H1 (cell line): ENCODE results near the gene CCSAP. TPM values are rescaled to one million over a fixed set of nuclear protein-coding genes. Genes with fewer than 3 reads are reported as not detected.

Experiments used
- CTCF ChIA-PET: fragments of 300-600 bp; sonication (Branson Sonifier 250); formaldehyde crosslinking; loops from one replicate; lab custom pipeline; 2021; ENCODE audit not compliant: partially characterized antibody; lab: Charles Lee
- POLR2A ChIA-PET: fragments of 300-600 bp; sonication (Branson Sonifier 250); formaldehyde crosslinking; loops from one replicate; lab custom pipeline; 2021; ENCODE audit warnings: inconsistent platforms; ENCODE audit not compliant: partially characterized antibody; lab: Charles Lee
- DNase-seq, 2 experiments: peaks; one replicate each; pipeline versions ENCODE4 v3.0.0 to v3.0.0-alpha.2; 2010 to 2022; ENCODE audit warnings: low spot score in 2 of 2, low read depth in 1 of 2, mixed read lengths in 1 of 2
- FAIRE-seq: peaks from 2 replicates; lab custom pipeline; 2011; peaks lifted over from hg19 to GRCh38; lab: Jason Lieb, UNC
- H2AFZ ChIP-seq: 2 replicates; pipeline ENCODE4 v1.8.1; 2012; ENCODE audit warnings: low read length, inconsistent platforms
- H2AK5ac ChIP-seq: 2 replicates; pipeline ENCODE4 v1.6.1; 2013; ENCODE audit warnings: low read depth, low read length
- H2BK120ac ChIP-seq: replicated peaks from 2 replicates; pipeline ENCODE3; 2013; ENCODE audit warnings: low read depth, low read length, inconsistent platforms
- H2BK12ac ChIP-seq: 2 replicates; pipeline ENCODE4 v1.6.1; 2013; ENCODE audit warnings: low read depth, low read length
- H2BK15ac ChIP-seq: 2 replicates; pipeline ENCODE4 v1.6.1; 2013; ENCODE audit warnings: low read length
- H2BK20ac ChIP-seq: 2 replicates; pipeline ENCODE4 v1.6.1; 2013; ENCODE audit warnings: low read length
- H2BK5ac ChIP-seq: 2 replicates; pipeline ENCODE4 v1.6.1; 2013; ENCODE audit warnings: low read depth, low read length
- H3K14ac ChIP-seq: 2 replicates; pipeline ENCODE4 v1.6.1; 2013; ENCODE audit warnings: inconsistent platforms; ENCODE audit not compliant: insufficient read length
- H3K18ac ChIP-seq: 2 replicates; pipeline ENCODE4 v1.6.1; 2013; ENCODE audit warnings: low read length; ENCODE audit errors: extremely low read depth
- H3K23ac ChIP-seq: 2 replicates; pipeline ENCODE4 v1.6.1; 2013; ENCODE audit warnings: inconsistent platforms; ENCODE audit not compliant: insufficient read length
- H3K23me2 ChIP-seq: 2 replicates; pipeline ENCODE4 v1.6.1; 2013; ENCODE audit warnings: low read depth, low read length
- H3K27ac ChIP-seq: 2 replicates; pipeline ENCODE4 v1.6.1; 2011; ENCODE audit warnings: low read depth, low read length, inconsistent platforms
- H3K27me3 ChIP-seq, 4 experiments: replicated peaks in 1 of 4; 1 replicate in 1 of 4; 2 replicates in 3 of 4; pipeline versions ENCODE4 v1.6.1 to v1.8.1; 2011 to 2013; ENCODE audit warnings: low read length in 3 of 4, mild to moderate bottlenecking in 3 of 4, inconsistent platforms in 2 of 4, mixed read lengths in 2 of 4, moderate library complexity in 1 of 4; ENCODE audit not compliant: control insufficient read depth in 3 of 4, insufficient read depth in 3 of 4; ENCODE audit errors: extremely low read depth in 1 of 4
- H3K36me3 ChIP-seq, 4 experiments: 2 replicates each; pipeline versions ENCODE4 v1.6.1 to v1.8.1; 2011 to 2013; ENCODE audit warnings: mild to moderate bottlenecking in 4 of 4, low read length in 3 of 4, moderate library complexity in 2 of 4, control low read depth in 1 of 4, inconsistent platforms in 1 of 4; ENCODE audit not compliant: insufficient read depth in 4 of 4, control insufficient read depth in 2 of 4
- H3K4ac ChIP-seq: replicated peaks from 2 replicates; pipeline ENCODE3; 2013; ENCODE audit warnings: low read length, low read depth, mixed read lengths, inconsistent platforms; ENCODE audit not compliant: insufficient read length
- H3K4me1 ChIP-seq, 4 experiments: replicated peaks in 1 of 4; 1 replicate in 1 of 4; 2 replicates in 3 of 4; pipeline versions ENCODE4 v1.6.1 to v1.8.1; 2011 to 2013; ENCODE audit warnings: low read length in 3 of 4, inconsistent platforms in 2 of 4, mixed read lengths in 1 of 4; ENCODE audit not compliant: insufficient read depth in 4 of 4, control insufficient read depth in 3 of 4
- H3K4me2 ChIP-seq, 2 experiments: 2 replicates each; pipeline versions ENCODE4 v1.6.1 to v1.8.1; 2011 to 2013; ENCODE audit warnings: low read depth in 2 of 2, low read length in 2 of 2, control low read depth in 1 of 2, inconsistent platforms in 1 of 2, mild to moderate bottlenecking in 1 of 2; ENCODE audit not compliant: insufficient read depth in 1 of 2
- H3K4me3 ChIP-seq, 4 experiments: fragments of 200-600, 300-600 bp in 1 of 4; sonication (generic), shearing (Covaris generic), sonication (Bioruptor Twin) in 1 of 4; 2 replicates each; pipeline versions ENCODE4 v1.5.1 to v1.8.1; 2011 to 2016; ENCODE audit warnings: low read length in 4 of 4, low read depth in 3 of 4, control low read depth in 2 of 4, inconsistent platforms in 2 of 4, mild to moderate bottlenecking in 2 of 4, mixed read lengths in 1 of 4, moderate library complexity in 1 of 4; ENCODE audit not compliant: insufficient read depth in 2 of 4; ENCODE audit errors: extremely low read depth in 1 of 4
- H3K56ac ChIP-seq: replicated peaks from 2 replicates; pipeline ENCODE3; 2013; ENCODE audit warnings: low read depth, mild to moderate bottlenecking, mixed read lengths, low read length, inconsistent platforms; ENCODE audit not compliant: insufficient read length
- H3K79me1 ChIP-seq: 2 replicates; pipeline ENCODE4 v1.6.1; 2013; ENCODE audit warnings: low read depth, low read length, control low read depth
- H3K79me2 ChIP-seq, 2 experiments: 2 replicates each; pipeline versions ENCODE4 v1.6.1 to v1.8.1; 2012 to 2013; ENCODE audit warnings: low read length in 2 of 2, mild to moderate bottlenecking in 2 of 2, inconsistent platforms in 1 of 2; ENCODE audit not compliant: insufficient read depth in 2 of 2, control insufficient read depth in 1 of 2
- H3K9ac ChIP-seq, 4 experiments: replicated peaks in 1 of 4; 1 replicate in 1 of 4; 2 replicates in 3 of 4; pipeline versions ENCODE4 v1.6.1 to v1.8.1; 2011 to 2013; ENCODE audit warnings: low read depth in 3 of 4, low read length in 3 of 4, control low read depth in 2 of 4, mild to moderate bottlenecking in 2 of 4, moderate library complexity in 2 of 4, inconsistent platforms in 1 of 4; ENCODE audit errors: extremely low read depth in 1 of 4
- H3K9me3 ChIP-seq, 2 experiments: 2 replicates each; pipeline versions ENCODE4 v1.6.1 to v1.8.1; 2012 to 2013; ENCODE audit warnings: mild to moderate bottlenecking in 2 of 2, moderate library complexity in 2 of 2, control low read depth in 1 of 2, inconsistent platforms in 1 of 2, low read depth in 1 of 2, low read length in 1 of 2, mixed read lengths in 1 of 2; ENCODE audit not compliant: insufficient read depth in 2 of 2
- H4K20me1 ChIP-seq, 2 experiments: replicated peaks in 1 of 2; 2 replicates each; pipeline versions ENCODE3 to v1.8.1; 2011 to 2013; ENCODE audit warnings: inconsistent platforms in 2 of 2, low read length in 2 of 2, mild to moderate bottlenecking in 1 of 2; ENCODE audit not compliant: insufficient read depth in 2 of 2, control insufficient read depth in 1 of 2
- H4K5ac ChIP-seq: 2 replicates; pipeline ENCODE4 v1.6.1; 2013; ENCODE audit warnings: low read length, low read depth, mixed read lengths, inconsistent platforms; ENCODE audit not compliant: insufficient read length
- H4K8ac ChIP-seq: 2 replicates; pipeline ENCODE4 v1.8.0; 2013; ENCODE audit warnings: mild to moderate bottlenecking, moderate library complexity, low read length, inconsistent platforms; ENCODE audit not compliant: insufficient read depth; ENCODE audit errors: extremely low read depth
- H4K91ac ChIP-seq: replicated peaks from 2 replicates; pipeline ENCODE3; 2013; ENCODE audit warnings: low read length, mixed read lengths, inconsistent platforms; ENCODE audit not compliant: insufficient read length
- BRCA1 ChIP-seq: IDR thresholded peaks from 2 replicates; pipeline ENCODE4 v1.6.1; 2012; ENCODE audit warnings: low read depth, low read length, improper control_type of control experiment
- EGR1 ChIP-seq: IDR thresholded peaks from 2 replicates; pipeline ENCODE4 v1.6.1; 2011; ENCODE audit warnings: low read depth, low read length, borderline replicate concordance
- POLR2AphosphoS5 ChIP-seq: IDR thresholded peaks from 2 replicates; pipeline ENCODE4 v1.6.1; 2011; ENCODE audit warnings: low read depth, low read length
- SP4 ChIP-seq: IDR thresholded peaks from 2 replicates; pipeline ENCODE4 v1.6.1; 2012; ENCODE audit warnings: low read length, inconsistent platforms
- WGBS, 2 experiments: shearing (Covaris generic) in 1 of 2; methylation state at CpG; one replicate each; pipeline versions ENCODE4 v1.1.6 to v1.1.7; 2013 to 2015; ENCODE audit warnings: low lambda C conversion rate in 2 of 2, mixed read lengths in 2 of 2, inconsistent platforms in 1 of 2, low coverage in 1 of 2, missing lambda C conversion rate in 1 of 2; ENCODE audit not compliant: insufficient replicate concordance in 2 of 2, insufficient coverage in 1 of 2, insufficient read length in 1 of 2; ENCODE audit errors: extremely low coverage in 1 of 2, missing lambda C conversion rate in 1 of 2; 5-methylcytosine and 5-hydroxymethylcytosine counted together
- polyA plus RNA-seq, 7 experiments: library from polyadenylated mRNA; depleted of rRNA in 3 of 7; stranded (reverse) in 5 of 7; unstranded in 2 of 7; fragments of >200 nt in 5 of 7; fragments of 200-250 nt in 2 of 7; gene quantifications; 1 replicate in 5 of 7; 2 replicates in 1 of 7; 4 replicates in 1 of 7; pipeline versions ENCODE4 v1.2.1 to v1.2.3, GENCODE V29; 2011 to 2013; ENCODE audit warnings: missing spikeins in 2 of 7, mixed read lengths in 2 of 7
- total RNA-seq: library from RNA; stranded (reverse); fragmentation: NEBNext Ultra II Directional; extraction: Animal tissue kit (Norgen Biotek cat#: 25700); gene quantifications from 2 replicates; pipeline ENCODE4 v1.2.1, GENCODE V29; 2021
- TF ChIP-seq, protein P1 (sequence below): IDR thresholded peaks from 2 replicates; pipeline ENCODE4 v1.6.1; 2012; ENCODE audit warnings: inconsistent platforms

Gene CCSAP
- total and polyA plus RNA-seq, 2 of the 8 experiments (the other 6 are each of a cell fraction or from before 2014, with no cell fraction given): 3.5 to 17.2 TPM

DNA sequence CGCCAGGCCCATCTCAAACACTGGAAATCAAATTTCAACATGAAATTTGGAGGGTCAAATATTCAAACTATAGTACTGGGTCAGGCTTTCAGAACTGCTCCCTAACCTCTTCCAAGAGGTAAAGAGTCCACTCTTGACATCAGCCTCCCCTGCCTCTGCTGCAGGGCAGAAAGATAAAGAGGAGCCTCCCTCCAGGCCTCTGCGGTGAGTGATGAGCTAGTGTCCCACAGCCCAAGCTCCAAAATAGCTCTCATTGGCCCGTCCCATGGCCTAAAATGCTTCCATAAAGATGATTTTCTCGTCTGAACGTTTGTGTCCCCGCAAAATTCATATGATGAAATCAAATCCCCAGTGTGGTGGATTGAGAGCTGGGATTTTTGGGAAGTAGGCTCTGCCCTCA lies 33.7 kb upstream of the CCSAP start:
- Histone ChIP-seq H3K9me3 (no peaks in the 10 kb centered on the region), H3K27me3 (peaks cover 0 to 2% (median under 1%) of the 10 kb centered on the region in 4 experiments; a peak in 2 of 7 replicates), H3K18ac (no peak overlapping the region), H3K79me1 (no peaks in the 10 kb centered on the region), H2BK20ac (no peak overlapping the region), H3K4me2 (no peak overlapping the region), H3K79me2 (no peaks in the 10 kb centered on the region), H3K14ac (no peak overlapping the region), H3K27ac (no peak overlapping the region), H4K20me1 (no peaks in the 10 kb centered on the region), H3K4me3 (no peak overlapping the region), H2BK5ac (no peak overlapping the region), H3K56ac (no peak overlapping the region), H3K36me3 (no peaks in the 10 kb centered on the region), H4K91ac (no peak overlapping the region), H4K8ac (no peak overlapping the region), H2BK12ac (no peak overlapping the region), H2BK120ac (no peak overlapping the region), H4K5ac (no peak overlapping the region), H3K4ac (no peak overlapping the region), H3K23ac (no peak overlapping the region), H2AFZ (no peak overlapping the region), H3K23me2 (no peaks in the 10 kb centered on the region), H3K9ac (no peak overlapping the region), H3K4me1 (peaks cover 11 to 23% (median 16%) of the 10 kb centered on the region in 4 experiments), H2BK15ac (no peak overlapping the region), H2AK5ac (no peak overlapping the region)
- FAIRE-seq (no peak), DNase-seq (peak in 1 of 2 experiments; percentile 30)
- POLR2A ChIA-PET: interaction anchor here (0.6 kb wide), 1 partner anchor 84 kb away, joined by 3 read pairs; no protein-coding TSS in a partner anchor
- 93% methylated on average over 6 of the region's 6 CpGs; no CpG with 5 or more reads in 1 of the 2 experiments for WGBS, 2 experiments
- CTCF ChIA-PET: interaction anchor here (0.6 to 0.7 kb wide), 2 partner anchors 104 to 117 kb away, joined by 3 read pairs; no protein-coding TSS in a partner anchor
- no peak for TF ChIP-seq BRCA1
- TF ChIP-seq SP4: no peak
- no peak for TF ChIP-seq EGR1
- TF ChIP-seq, protein P1, sequence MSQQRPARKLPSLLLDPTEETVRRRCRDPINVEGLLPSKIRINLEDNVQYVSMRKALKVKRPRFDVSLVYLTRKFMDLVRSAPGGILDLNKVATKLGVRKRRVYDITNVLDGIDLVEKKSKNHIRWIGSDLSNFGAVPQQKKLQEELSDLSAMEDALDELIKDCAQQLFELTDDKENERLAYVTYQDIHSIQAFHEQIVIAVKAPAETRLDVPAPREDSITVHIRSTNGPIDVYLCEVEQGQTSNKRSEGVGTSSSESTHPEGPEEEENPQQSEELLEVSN: no peak
- no peak for TF ChIP-seq POLR2AphosphoS5
